ENCODE results near the gene CXXC5.

GRCh38 chr5:139676406-139676805 lies 28.3 kb downstream of the CXXC5 start:
- TF ChIP-seq POLR2A (IDR thresholded peaks at IDR 0.05; ENCODE audit: low read depth, low read length) (no peak), TAF1 (IDR thresholded peaks at IDR 0.05; ENCODE audit: borderline replicate concordance, low read depth, low read length) (no peak), POLR2AphosphoS5 (IDR thresholded peaks at IDR 0.05; ENCODE audit: low read depth, low read length) (no peak)

Data from GM12892 (cell line).